Activated CD4-positive, alpha-beta T cell treated with anti-CD3 and anti-CD28 coated beads, Interleukin-2, amount 10 ng/mL, durations not matched to agents 24 days and 14 days (primary cell): ENCODE results near the gene ZNF546. TPM values are rescaled to one million over a fixed set of nuclear protein-coding genes. Genes with fewer than 3 reads are reported as not detected.

Experiments
- DNase-seq: peaks from one replicate; pipeline ENCODE4 v3.0.0; 2022
- H3K27ac Mint-ChIP-seq: one replicate; pipeline ENCODE4 v1.8.0; 2022; ENCODE audit warnings: mild to moderate bottlenecking, mixed read lengths
- H3K27me3 Mint-ChIP-seq: one replicate; pipeline ENCODE4 v1.8.0; 2022; ENCODE audit warnings: mixed read lengths
- H3K36me3 Mint-ChIP-seq: one replicate; pipeline ENCODE4 v1.8.0; 2022; ENCODE audit warnings: low read depth, mild to moderate bottlenecking, mixed read lengths
- H3K4me1 Mint-ChIP-seq: one replicate; pipeline ENCODE4 v1.8.0; 2021; ENCODE audit warnings: mixed read lengths
- H3K4me3 Mint-ChIP-seq: one replicate; pipeline ENCODE4 v1.8.0; 2022; ENCODE audit warnings: mild to moderate bottlenecking, moderate library complexity, mixed read lengths
- H3K9me3 Mint-ChIP-seq: one replicate; pipeline ENCODE4 v1.8.0; 2021; ENCODE audit warnings: mixed read lengths
- intact Hi-C: fragments of 100-400 bp; cut with micrococcal nuclease; formaldehyde crosslinking; loops from one replicate; pipeline ENCODE4 v1.15.1; 2023
- total RNA-seq: library from RNA; stranded (reverse); gene quantifications from 2 replicates; pipeline ENCODE4 v1.2.3, GENCODE V29; 2022

The ZNF546 gene
- total RNA-seq, 1 donor from 2014 or later = 4.4 TPM

- H3K4me1 Mint-ChIP-seq = peaks cover 53% of the 10 kb centered on the region
- peak overlapping the region; percentile 95 for H3K4me3 Mint-ChIP-seq
- H3K9me3 Mint-ChIP-seq = no peaks in the 10 kb centered on the region
- H3K27me3 Mint-ChIP-seq = no peaks in the 10 kb centered on the region
- peak overlapping the region; percentile 98 for H3K27ac Mint-ChIP-seq
- peak; percentile 77 for DNase-seq
- intact Hi-C loops = loop anchor here (1.0 to 5.0 kb wide), 7 partner anchors 10 to 1119 kb away; partner anchors contain the start of genes FBL, SERTAD3 and ZNF780B
- peaks cover 48% of the 10 kb centered on the region for H3K36me3 Mint-ChIP-seq
Measured at GRCh38 chr19:39969681-39970424, 27.0 kb upstream of the ZNF546 start.

GRCh38 chr19:39970425-39970674 lies 26.5 kb upstream of the ZNF546 start:
- Mint-ChIP-seq H3K27me3 (no peaks in the 10 kb centered on the region), H3K36me3 (peaks cover 52% of the 10 kb centered on the region), H3K4me3 (peak overlapping the region; percentile 95), H3K27ac (peak overlapping the region; percentile 98), H3K9me3 (no peaks in the 10 kb centered on the region), H3K4me1 (peaks cover 55% of the 10 kb centered on the region)
- intact Hi-C loops = loop anchor here (1.0 to 5.0 kb wide), 7 partner anchors 10 to 1120 kb away; partner anchors contain the start of genes FBL, SERTAD3 and ZNF780B
- DNase-seq = no peak

GRCh38 chr19:39970675-39971379 lies 26.0 kb upstream of the ZNF546 start, which contains the start of gene PSMC4:
TSS of gene PSMC4 (plus strand) at chr19:39971165. CDS start at chr19:39971203, 38 bp downstream.
- no peaks in the 10 kb centered on the region for H3K27me3 Mint-ChIP-seq

DNA sequence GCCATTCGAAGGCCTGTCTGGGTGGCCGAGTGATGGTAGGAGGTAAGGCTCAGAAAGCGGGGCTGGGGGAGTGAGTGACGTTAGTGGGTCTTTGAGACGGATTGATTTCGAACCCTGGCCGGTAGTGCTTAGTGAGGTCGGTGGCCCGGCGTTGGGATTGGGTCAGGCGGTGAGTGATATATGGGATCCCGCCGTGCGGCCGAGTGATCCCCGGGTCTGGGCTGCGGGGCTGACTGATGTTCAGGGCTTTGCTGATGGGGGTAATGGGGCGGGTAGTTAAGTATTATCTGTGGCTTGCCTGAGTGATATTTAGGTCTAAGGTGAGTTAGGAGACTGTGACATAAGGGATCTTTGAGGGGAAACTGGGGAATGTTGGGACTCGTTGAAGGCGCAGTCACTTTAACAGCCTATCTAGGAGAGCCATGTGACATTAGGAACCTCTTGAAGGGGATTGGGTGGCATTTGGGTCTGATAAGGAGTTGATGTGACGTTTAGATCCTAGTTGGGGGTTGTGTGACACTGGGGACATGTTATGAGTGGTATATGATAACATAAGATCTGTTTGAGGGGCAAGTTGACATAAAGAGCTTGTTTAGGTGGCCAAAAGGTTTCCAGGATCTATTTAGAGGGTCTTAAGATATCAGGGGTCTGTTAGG lies 25.4 kb upstream of the ZNF546 start:
- Mint-ChIP-seq H3K4me3 (peak overlapping the region; percentile 95), H3K27me3 (no peaks in the 10 kb centered on the region), H3K36me3 (peaks cover 61% of the 10 kb centered on the region), H3K9me3 (no peaks in the 10 kb centered on the region), H3K4me1 (peaks cover 57% of the 10 kb centered on the region), H3K27ac (peak overlapping the region; percentile 98)
- intact Hi-C loops = loop anchor here (1.0 to 5.0 kb wide), 10 partner anchors 26 to 1121 kb away; partner anchors contain the start of genes FBL, SERTAD3, ZNF546 and ZNF780A
- DNase-seq = no peak

More at GRCh38 chr19:39970675-39971379, 26.0 kb upstream of the ZNF546 start, which contains the start of gene PSMC4:
- DNase-seq = peak; percentile 100
- Mint-ChIP-seq H3K27ac (peak within 1 kb of the TSS; percentile 98), H3K9me3 (no peaks in the 10 kb centered on the region), H3K4me3 (peak within 1 kb of the TSS; percentile 95), H3K36me3 (peaks cover 57% of the 10 kb centered on the region), H3K4me1 (peaks cover 57% of the 10 kb centered on the region)
- intact Hi-C loops = loop anchor here (1.0 to 5.0 kb wide), 11 partner anchors 11 to 1120 kb away; partner anchors contain the start of genes FBL, SERTAD3, ZNF546 and ZNF780A

DNA sequence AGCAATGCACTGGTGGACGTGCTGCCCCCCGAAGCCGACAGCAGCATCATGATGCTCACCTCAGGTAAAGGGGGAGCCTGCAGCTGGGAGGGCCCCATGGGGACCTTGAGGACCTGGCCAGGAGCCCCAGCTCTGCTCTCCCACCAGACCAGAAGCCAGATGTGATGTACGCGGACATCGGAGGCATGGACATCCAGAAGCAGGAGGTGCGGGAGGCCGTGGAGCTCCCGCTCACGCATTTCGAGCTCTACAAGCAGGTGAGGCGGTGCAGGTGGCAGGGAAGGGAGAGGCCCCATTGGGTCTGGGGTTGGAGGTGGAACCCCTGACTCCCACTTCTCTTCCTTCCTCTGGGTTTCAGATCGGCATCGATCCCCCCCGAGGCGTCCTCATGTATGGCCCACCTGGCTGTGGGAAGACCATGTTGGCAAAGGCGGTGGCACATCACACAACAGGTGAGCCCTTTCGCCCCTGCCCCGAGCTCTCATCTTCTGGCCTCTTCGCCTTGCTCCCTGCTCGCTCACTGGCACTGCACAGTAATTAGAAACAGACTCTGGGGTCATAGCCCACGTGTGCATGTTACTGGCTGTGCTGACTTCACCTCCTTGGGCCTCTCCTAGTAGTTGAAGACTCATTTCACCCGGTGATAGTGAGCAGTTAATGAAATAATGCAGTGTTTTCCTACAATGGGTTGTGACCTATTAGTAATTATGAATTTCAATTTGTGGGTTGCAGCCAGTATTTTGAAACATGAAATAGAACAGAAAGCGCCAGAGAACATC lies 22.3 kb upstream of the ZNF546 start:
- no peaks in the 10 kb centered on the region for H3K27me3 Mint-ChIP-seq
- peaks cover 38% of the 10 kb centered on the region for H3K4me1 Mint-ChIP-seq
- H3K9me3 Mint-ChIP-seq = no peaks in the 10 kb centered on the region
- intact Hi-C loops = loop anchor here (5.0 kb wide), 2 partner anchors 67 to 468 kb away; partner anchors contain the start of gene SERTAD3
- no peak overlapping the region for H3K4me3 Mint-ChIP-seq
- peaks cover 76% of the 10 kb centered on the region for H3K36me3 Mint-ChIP-seq
- H3K27ac Mint-ChIP-seq = no peak overlapping the region
- DNase-seq = no peak

GRCh38 chr19:39982883-39983282 lies 14.0 kb upstream of the ZNF546 start:
- Mint-ChIP-seq H3K27me3 (no peaks in the 10 kb centered on the region), H3K27ac (no peak overlapping the region), H3K4me3 (no peak overlapping the region), H3K36me3 (peaks cover 88% of the 10 kb centered on the region), H3K9me3 (peaks cover 31% of the 10 kb centered on the region), H3K4me1 (peaks cover 2% of the 10 kb centered on the region)
- intact Hi-C loops = no loop called here
- no peak for DNase-seq

GRCh38 chr19:39983695-39984300 lies 13.1 kb upstream of the ZNF546 start:
- peaks cover 83% of the 10 kb centered on the region for H3K36me3 Mint-ChIP-seq
- H3K27me3 Mint-ChIP-seq = no peaks in the 10 kb centered on the region
- intact Hi-C loops = no loop called here
- H3K4me3 Mint-ChIP-seq = no peak overlapping the region
- H3K4me1 Mint-ChIP-seq = peaks cover 2% of the 10 kb centered on the region
- DNase-seq = no peak
- peaks cover 32% of the 10 kb centered on the region for H3K9me3 Mint-ChIP-seq
- no peak overlapping the region for H3K27ac Mint-ChIP-seq

DNA sequence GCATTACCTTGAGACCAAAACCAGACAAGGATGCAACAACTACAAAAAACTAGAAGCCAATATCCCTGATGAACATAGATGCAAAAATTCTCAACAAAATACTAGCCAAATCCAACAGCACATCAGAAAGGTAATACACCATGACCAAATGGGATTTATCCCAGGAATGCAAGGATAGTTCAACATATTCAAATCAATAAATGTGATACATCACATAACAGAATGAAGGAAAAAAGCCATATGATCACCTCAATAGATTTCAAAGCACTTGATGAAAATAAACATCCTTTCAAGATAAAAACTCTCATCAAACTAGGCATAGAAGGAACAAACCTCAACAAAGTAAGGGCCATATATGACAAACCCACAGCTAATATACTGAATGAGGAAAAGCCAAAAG lies 10.2 kb upstream of the ZNF546 start:
- Mint-ChIP-seq H3K4me1 (peaks cover 7% of the 10 kb centered on the region), H3K27ac (no peak overlapping the region), H3K36me3 (peaks cover 65% of the 10 kb centered on the region), H3K27me3 (no peaks in the 10 kb centered on the region), H3K9me3 (peaks cover 35% of the 10 kb centered on the region), H3K4me3 (no peak overlapping the region)
- intact Hi-C loops = no loop called here
- no peak for DNase-seq

DNA sequence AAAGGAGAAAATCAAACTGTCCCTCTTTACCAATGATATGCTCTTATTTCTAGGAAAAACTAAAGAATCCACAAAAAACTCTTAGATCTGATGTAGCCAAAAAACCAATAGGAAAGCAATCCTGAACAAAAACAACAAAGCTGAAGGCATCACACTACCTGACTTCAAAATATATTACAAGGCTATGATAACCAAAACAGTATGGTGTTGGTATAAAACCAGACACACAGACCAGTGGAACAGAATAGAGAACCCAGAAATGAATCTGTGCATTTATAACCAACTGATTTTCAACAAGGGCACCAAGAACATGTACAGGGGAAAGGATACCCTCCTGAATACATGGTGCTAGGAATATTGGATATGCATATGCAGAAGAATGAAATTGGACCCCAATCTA lies 9.7 kb upstream of the ZNF546 start:
- H3K36me3 Mint-ChIP-seq = peaks cover 63% of the 10 kb centered on the region
- no peak overlapping the region for H3K27ac Mint-ChIP-seq
- intact Hi-C loops = no loop called here
- H3K4me1 Mint-ChIP-seq = peaks cover 9% of the 10 kb centered on the region
- H3K4me3 Mint-ChIP-seq = no peak overlapping the region
- H3K27me3 Mint-ChIP-seq = no peaks in the 10 kb centered on the region
- peaks cover 35% of the 10 kb centered on the region for H3K9me3 Mint-ChIP-seq
- no peak for DNase-seq

DNA sequence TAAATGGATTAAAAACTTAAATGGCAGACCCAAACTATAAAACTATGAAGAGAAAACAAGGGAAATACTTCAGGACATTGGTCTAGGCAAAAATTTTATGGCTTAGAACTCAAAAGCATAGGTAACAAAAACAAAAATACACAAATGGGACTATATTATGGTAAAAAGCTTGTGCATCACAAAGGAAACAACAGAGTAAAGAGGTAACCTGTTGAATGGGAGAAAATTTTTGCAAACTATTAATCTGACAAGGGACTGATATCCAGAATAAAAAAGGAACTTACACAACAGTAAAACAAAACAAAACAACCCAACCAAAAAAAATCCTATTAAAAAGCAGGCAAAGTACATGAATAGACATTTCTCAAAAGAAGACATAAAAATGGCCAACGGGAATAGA lies 9.3 kb upstream of the ZNF546 start:
- H3K4me1 Mint-ChIP-seq = peaks cover 10% of the 10 kb centered on the region
- H3K9me3 Mint-ChIP-seq = peaks cover 35% of the 10 kb centered on the region
- intact Hi-C loops = no loop called here
- peaks cover 62% of the 10 kb centered on the region for H3K36me3 Mint-ChIP-seq
- no peak overlapping the region for H3K4me3 Mint-ChIP-seq
- H3K27ac Mint-ChIP-seq = no peak overlapping the region
- no peaks in the 10 kb centered on the region for H3K27me3 Mint-ChIP-seq
- DNase-seq = no peak

DNA sequence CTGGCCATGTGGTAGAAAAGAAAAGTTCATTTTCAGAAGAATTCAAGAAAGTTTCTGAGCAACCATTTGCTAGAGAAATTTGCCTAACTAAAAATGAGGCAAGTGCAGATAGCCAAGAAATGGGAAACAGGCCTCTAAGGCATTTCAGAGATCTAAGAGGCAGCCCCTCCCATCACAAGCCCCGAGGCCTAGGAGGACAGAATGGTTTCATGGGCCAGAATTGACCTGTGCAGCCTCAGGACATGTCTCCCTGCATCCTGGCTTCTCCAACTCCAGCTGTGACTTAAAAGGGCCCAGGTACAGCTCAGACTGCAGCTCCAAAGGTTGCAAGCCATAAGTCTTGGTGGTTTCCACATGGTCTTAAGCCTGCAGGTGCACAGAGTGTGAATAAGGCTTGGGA lies 3.3 kb upstream of the ZNF546 start:
- intact Hi-C loops = loop anchor here (10.0 kb wide), 1 partner anchor 291 kb away; the partner anchor contains the start of gene AKT2
- Mint-ChIP-seq H3K9me3 (peaks cover 8% of the 10 kb centered on the region), H3K27ac (no peak overlapping the region), H3K27me3 (no peaks in the 10 kb centered on the region), H3K4me1 (peaks cover 30% of the 10 kb centered on the region), H3K4me3 (no peak overlapping the region), H3K36me3 (peaks cover 47% of the 10 kb centered on the region)
- no peak for DNase-seq

GRCh38 chr19:39994361-39994760 lies 2.5 kb upstream of the ZNF546 start:
- Mint-ChIP-seq H3K4me1 (peaks cover 30% of the 10 kb centered on the region), H3K9me3 (peaks cover 5% of the 10 kb centered on the region), H3K36me3 (peaks cover 45% of the 10 kb centered on the region), H3K27me3 (no peaks in the 10 kb centered on the region), H3K4me3 (no peak overlapping the region), H3K27ac (no peak overlapping the region)
- DNase-seq = no peak
- intact Hi-C loops = loop anchor here (10.0 kb wide), 1 partner anchor 290 kb away; the partner anchor contains the start of gene AKT2

GRCh38 chr19:39995794-39996193 lies 1.1 kb upstream of the ZNF546 start:
- Mint-ChIP-seq H3K9me3 (peaks cover 5% of the 10 kb centered on the region), H3K4me3 (peak overlapping the region; percentile 90), H3K36me3 (peaks cover 37% of the 10 kb centered on the region), H3K4me1 (peaks cover 26% of the 10 kb centered on the region), H3K27ac (peak overlapping the region; percentile 59), H3K27me3 (no peaks in the 10 kb centered on the region)
- intact Hi-C loops = loop anchor here (5.0 to 10.0 kb wide), 2 partner anchors 62 to 289 kb away; partner anchors contain the start of genes AKT2 and ZNF780B
- no peak for DNase-seq
